ENCODE data around the gene ARHGEF25. TPM values are rescaled to one million over a fixed set of nuclear protein-coding genes. Genes with fewer than 3 reads are reported as not detected.

Gene ARHGEF25
- total and polyA plus RNA-seq, 2 of the 4 experiments (the other 2 are of a cell fraction) = 6.3 to 17.9 TPM

- POLR2A ChIA-PET (ENCODE audit: unreplicated experiment) = no interaction called here
- Histone ChIP-seq H4K5ac (ENCODE audit: low read depth, low read length) (no peak overlapping the region), H3K9me1 (ENCODE audit: insufficient read depth, low read length) (no peaks in the 10 kb centered on the region), H3K79me1 (ENCODE audit: low read depth in 1 of 2, low read length in 2 of 2) (no peaks in the 10 kb centered on the region), H4K20me1 (ENCODE audit: insufficient read depth, low read length) (no peaks in the 10 kb centered on the region), H2AK5ac (ENCODE audit: low read depth, low read length) (no peak overlapping the region), H2AFZ (replicated peaks; ENCODE audit: low read length, poor library complexity) (no peak overlapping the region), H2BK5ac (ENCODE audit: low read depth, low read length, poor library complexity, severe bottlenecking) (no peak overlapping the region), H3K23ac (ENCODE audit: low read depth, low read length) (no peak overlapping the region), H4K91ac (ENCODE audit: insufficient read depth, low read depth, low read length) (no peak overlapping the region), H3K27ac (ENCODE audit: insufficient read depth, low read length) (no peak overlapping the region), H3K4ac (ENCODE audit: low read depth, low read length) (no peak overlapping the region), H3K4me2 (ENCODE audit: low read depth, low read length) (no peak overlapping the region), H2AK9ac (replicated peaks; ENCODE audit: low read depth, low read length, poor library complexity) (no peak overlapping the region), H3K9ac (ENCODE audit: low read depth, low read length) (no peak overlapping the region), H3K56ac (ENCODE audit: extremely low read depth, insufficient read depth, low read length) (no peak overlapping the region), H4K8ac (ENCODE audit: low read depth in 2 of 2, low read length in 2 of 2) (no peak overlapping the region), H3K36me3 (ENCODE audit: control insufficient read depth, insufficient read depth, low read length) (no peaks in the 10 kb centered on the region), H3K4me1 (ENCODE audit: control insufficient read depth, insufficient read depth, low read length) (no peaks in the 10 kb centered on the region), H3K18ac (ENCODE audit: low read depth, low read length) (no peak overlapping the region), H2BK15ac (ENCODE audit: low read depth, low read length) (no peak overlapping the region), H2BK20ac (ENCODE audit: low read depth, low read length) (no peak overlapping the region), H3K4me3 (ENCODE audit: insufficient read depth, low read depth, low read length) (no peak overlapping the region), H3K27me3 (ENCODE audit: control insufficient read depth, insufficient read depth, low read length) (peaks cover 21% of the 10 kb centered on the region), H3K9me3 (ENCODE audit: control insufficient read depth, insufficient read depth, low read length) (no peaks in the 10 kb centered on the region), H3K14ac (replicated peaks; ENCODE audit: low read depth, low read length) (no peak overlapping the region), H2BK120ac (ENCODE audit: low read depth, low read length) (no peak overlapping the region)
- ATAC-seq (ENCODE audit: low read depth) (no peak), DNase-seq (peak; percentile 11)
- TF ChIP-seq CEBPB (IDR thresholded peaks at IDR 0.05; ENCODE audit: low read depth, low read length) = no peak
- TF ChIP-seq USF2 (IDR thresholded peaks at IDR 0.05; ENCODE audit: low read depth, low read length) = no peak
- no peak for TF ChIP-seq CHD1 (IDR thresholded peaks at IDR 0.05; ENCODE audit: low read depth, low read length)
- TF ChIP-seq ELK1 (IDR thresholded peaks at IDR 0.05; ENCODE audit: borderline replicate concordance, low read depth, low read length) = no peak
- TF ChIP-seq RAD21 (IDR thresholded peaks at IDR 0.05; ENCODE audit: low read length) = no peak
- TF ChIP-seq POLR2A (IDR thresholded peaks at IDR 0.05; ENCODE audit: low read depth, low read length) = no peak
- TF ChIP-seq MXI1 (IDR thresholded peaks at IDR 0.05; ENCODE audit: borderline replicate concordance, low read depth, low read length) = no peak
- TF ChIP-seq FOS (IDR thresholded peaks at IDR 0.05; ENCODE audit: low read depth, low read length) = no peak
- TF ChIP-seq SMC3 (IDR thresholded peaks at IDR 0.05; ENCODE audit: low read depth, low read length) = no peak
- no peak for TF ChIP-seq MAFK (IDR thresholded peaks at IDR 0.05; ENCODE audit: low read depth, low read length)
- TF ChIP-seq NFE2L2 (IDR thresholded peaks at IDR 0.05; ENCODE audit: low read depth, low read length) = no peak
- TF ChIP-seq RCOR1 (IDR thresholded peaks at IDR 0.05; ENCODE audit: insufficient replicate concordance, low read length) = no peak
- no peak for TF ChIP-seq RFX5 (IDR thresholded peaks at IDR 0.05; ENCODE audit: low read depth, low read length)
- TF ChIP-seq BHLHE40 (IDR thresholded peaks at IDR 0.05; ENCODE audit: low read depth, low read length) = no peak
- no TSS peak for BruUV-seq (replicated peaks)
- intact Hi-C loops (cut with micrococcal nuclease) (no loop called here), dilution Hi-C loops (cut with HindIII; ENCODE audit: low sequenced_read_pairs, unreplicated experiment) (no loop called here), in situ Hi-C loops (cut with MboI; ENCODE audit: low sequenced_read_pairs) (no loop called here)
- CTCF ChIA-PET = no interaction called here
- WGBS, 2 experiments (ENCODE audit: extremely low coverage in 2 of 2, insufficient read length in 1 of 2) = no CpG with 5 or more reads among the region's 2 CpGs
Observed at GRCh38 chr12:57579011-57579410, 32.2 kb upstream of the ARHGEF25 start.

All from IMR-90 (cell line).